ENCODE data around the gene GNE. TPM values are rescaled to one million over a fixed set of nuclear protein-coding genes. Genes with fewer than 3 reads are reported as not detected.

The GNE gene

DNA sequence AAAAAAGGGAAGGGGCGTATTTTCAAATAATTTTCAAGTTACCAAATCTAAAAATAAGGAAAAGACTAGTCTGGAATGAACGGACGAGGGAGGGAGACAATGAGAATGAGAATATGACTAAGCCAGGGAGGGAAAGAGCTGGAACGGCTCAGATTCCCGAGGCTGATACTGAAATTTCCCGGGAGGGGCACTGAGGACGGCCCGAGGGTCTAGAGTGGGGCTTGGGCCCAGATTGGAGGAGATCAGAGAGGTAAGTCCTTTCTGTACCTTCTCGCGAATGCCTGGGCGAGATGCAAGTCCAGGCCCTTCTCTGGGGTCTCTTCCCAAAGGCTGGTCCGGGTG lies 92.5 kb downstream of the GNE start:
- peaks cover 53% of the 10 kb centered on the region for H3K4me1 ChIP-seq (ENCODE audit: control insufficient read depth, insufficient read depth, low read length)
- H3K27me3 ChIP-seq (ENCODE audit: control insufficient read depth, insufficient read depth, low read length), result no peaks in the 10 kb centered on the region
- H3K9me3 ChIP-seq (replicated peaks; ENCODE audit: low read length), result no peaks in the 10 kb centered on the region
- H3K36me3 ChIP-seq (ENCODE audit: insufficient read depth, low read length), result peaks cover 4% of the 10 kb centered on the region
- H3K9ac ChIP-seq (ENCODE audit: low read depth, low read length), result peak overlapping the region; percentile 74
- H3K4me3 ChIP-seq (ENCODE audit: low read length), result peak overlapping the region; percentile 78
- peak overlapping the region; percentile 94 for H3K4me2 ChIP-seq (ENCODE audit: low read length)

DNA sequence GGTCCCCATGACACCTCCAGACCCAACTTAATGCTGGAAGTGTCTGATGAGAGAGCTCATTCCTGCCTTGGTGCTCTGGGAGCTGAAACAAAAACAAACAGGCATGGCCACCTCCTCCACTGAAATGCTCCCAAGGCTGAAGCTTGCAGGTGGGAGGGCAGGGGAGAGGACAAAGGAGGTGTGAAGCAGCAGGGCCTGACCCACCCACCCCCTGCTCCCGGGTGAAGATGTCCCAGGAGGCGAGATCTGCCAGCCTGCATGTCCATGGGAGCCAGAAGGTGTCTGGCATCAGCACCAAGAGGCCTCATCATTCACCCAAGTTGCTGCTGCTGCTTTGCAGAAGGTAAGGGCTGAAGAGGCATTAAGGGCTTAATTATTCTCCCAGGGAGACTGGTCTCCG lies 93.3 kb downstream of the GNE start:
- Histone ChIP-seq H3K4me2 (ENCODE audit: low read length) (no peak overlapping the region), H3K27me3 (ENCODE audit: control insufficient read depth, insufficient read depth, low read length) (no peaks in the 10 kb centered on the region), H3K4me3 (ENCODE audit: low read length) (no peak overlapping the region), H3K36me3 (ENCODE audit: insufficient read depth, low read length) (peaks cover 4% of the 10 kb centered on the region), H3K9me3 (replicated peaks; ENCODE audit: low read length) (no peaks in the 10 kb centered on the region), H3K9ac (ENCODE audit: low read depth, low read length) (peak overlapping the region; percentile 74), H3K4me1 (ENCODE audit: control insufficient read depth, insufficient read depth, low read length) (peaks cover 60% of the 10 kb centered on the region)

Small RNA genes lying within 50 kb of the gene (small RNA-seq; reads per million reads assigned to genes)
- not detected for gene RNU4-53P
